Prostate gland (tissue), 2 donors: Measurements from ENCODE around the gene GOLGA5. TPM values are rescaled to one million over a fixed set of nuclear protein-coding genes. Genes with fewer than 3 reads are reported as not detected.
"Not testable (repeated sequence)": the region's sequence is repeated elsewhere in the genome, so short reads cannot be mapped to it uniquely, and the experiment has no call there.

Experiments
- DNase-seq: peaks from one replicate; pipeline ENCODE4 v3.0.0-alpha.2; 2019; ENCODE audit warnings: low spot score
- H3K27ac ChIP-seq, 2 donors: fragments of 200-600 bp; sonication (generic); 2 replicates each; pipeline ENCODE4 v1.5.1; 2017 to 2019
- H3K27me3 ChIP-seq: fragments of 200-600 bp; sonication (generic); replicated peaks from 2 replicates; pipeline ENCODE4 v1.5.1; 2019; ENCODE audit not compliant: insufficient read depth
- H3K36me3 ChIP-seq, 2 donors: fragments of 200-600 bp; sonication (generic); 1 replicate in 1 of 2; 2 replicates in 1 of 2; pipeline versions ENCODE4 v1.5.1 to v1.8.1; 2017 to 2019
- H3K4me1 ChIP-seq: fragments of 200-600 bp; sonication (generic); replicated peaks from 2 replicates; pipeline ENCODE4 v1.5.1; 2019
- H3K4me3 ChIP-seq, 2 donors: fragments of 200-600 bp; sonication (generic); 2 replicates each; pipeline ENCODE4 v1.5.1; 2017 to 2019
- H3K9me3 ChIP-seq: fragments of 200-600 bp; sonication (generic); 2 replicates; pipeline ENCODE4 v1.5.1; 2017
- CTCF ChIP-seq, 4 experiments: fragments of 200-600 bp in 2 of 4; fragments of 450-650 bp in 2 of 4; sonication (generic) in 2 of 4; IDR thresholded peaks; 1 replicate in 3 of 4; 2 replicates in 1 of 4; pipeline ENCODE4 v1.5.1; 2016 to 2019; ENCODE audit warnings: antibody characterized with exemption in 4 of 4, mild to moderate bottlenecking in 2 of 4, moderate library complexity in 2 of 4
- POLR2A ChIP-seq: fragments of 450-650 bp; IDR thresholded peaks from one replicate; pipeline ENCODE4 v1.6.1; 2016; ENCODE audit warnings: antibody characterized with exemption, mild to moderate bottlenecking
- POLR2AphosphoS5 ChIP-seq: sonication (generic); formaldehyde crosslinking; IDR thresholded peaks from one replicate; pipeline ENCODE4 v1.6.1; 2017; ENCODE audit warnings: antibody characterized with exemption
- WGBS: methylation state at CpG from one replicate; pipeline ENCODE4 v1.1.5; 2018; 5-methylcytosine and 5-hydroxymethylcytosine counted together
- intact Hi-C: fragments of 100-400 bp; cut with DNase I; formaldehyde crosslinking; loops from one replicate; pipeline ENCODE4 v1.14.2; 2022
- total RNA-seq, 2 donors: library from RNA; depleted of rRNA; stranded (reverse); fragments of >200 nt; gene quantifications; one replicate each; pipeline ENCODE4 v1.1.0, GENCODE V29; 2016

Gene GOLGA5
- total RNA-seq, 2 donors from 2014 or later = 63.5 to 69.5 TPM

GRCh38 chr14:92801917-92802316 lies 7.8 kb downstream of the GOLGA5 start:
- Histone ChIP-seq H3K27ac (no peak overlapping the region), H3K36me3 (no peaks in the 10 kb centered on the region), H3K4me1 (peaks cover 13% of the 10 kb centered on the region), H3K27me3 (no peaks in the 10 kb centered on the region), H3K4me3 (no peak overlapping the region), H3K9me3 (no peaks in the 10 kb centered on the region)
- DNase-seq = no peak
- intact Hi-C loops = no loop called here
- TF ChIP-seq CTCF (IDR thresholded peaks at IDR 0.05) (no peak), POLR2AphosphoS5 (no peak), POLR2A (no peak)

GRCh38 chr14:92802678-92803077 lies 8.6 kb downstream of the GOLGA5 start:
- TF ChIP-seq POLR2A = no peak
- TF ChIP-seq POLR2AphosphoS5 = no peak
- no peak for TF ChIP-seq CTCF (IDR thresholded peaks at IDR 0.05)
- Histone ChIP-seq H3K9me3 (no peaks in the 10 kb centered on the region), H3K36me3 (no peaks in the 10 kb centered on the region), H3K4me3 (no peak overlapping the region), H3K27me3 (no peaks in the 10 kb centered on the region), H3K27ac (no peak overlapping the region), H3K4me1 (peaks cover 13% of the 10 kb centered on the region)
- intact Hi-C loops = no loop called here
- 85% methylated on average over 2 of the region's 2 CpGs for WGBS
- no peak for DNase-seq

GRCh38 chr14:92813201-92813600 lies 19.1 kb downstream of the GOLGA5 start:
- H3K27me3 ChIP-seq = no peaks in the 10 kb centered on the region
- DNase-seq = no peak
- peaks cover 3 to 6% of the 10 kb centered on the region in 2 donors for H3K36me3 ChIP-seq
- H3K4me1 ChIP-seq = no peaks in the 10 kb centered on the region
- H3K9me3 ChIP-seq = no peaks in the 10 kb centered on the region
- intact Hi-C loops = no loop called here
- no peak overlapping the region for H3K4me3 ChIP-seq
- WGBS = 88% methylated on average over 3 of the region's 3 CpGs
- no peak for TF ChIP-seq CTCF (IDR thresholded peaks at IDR 0.05)
- no peak for TF ChIP-seq POLR2AphosphoS5
- TF ChIP-seq POLR2A = no peak
- H3K27ac ChIP-seq = no peak overlapping the region

GRCh38 chr14:92819011-92819597 lies 25.0 kb downstream of the GOLGA5 start:
- intact Hi-C loops = no loop called here
- Histone ChIP-seq H3K4me1 (no peaks in the 10 kb centered on the region), H3K27ac (no peak overlapping the region), H3K27me3 (no peaks in the 10 kb centered on the region), H3K9me3 (no peaks in the 10 kb centered on the region), H3K4me3 (no peak overlapping the region), H3K36me3 (peaks cover 7 to 17% of the 10 kb centered on the region in 2 donors)
- WGBS = 85% methylated on average over 6 of the region's 6 CpGs
- DNase-seq = no peak
- no peak for TF ChIP-seq POLR2A
- TF ChIP-seq POLR2AphosphoS5 = no peak
- no peak for TF ChIP-seq CTCF (IDR thresholded peaks at IDR 0.05)

- peaks cover 7 to 17% of the 10 kb centered on the region in 2 donors for H3K36me3 ChIP-seq
- H3K9me3 ChIP-seq, DNase-seq, H3K4me3 ChIP-seq, H3K27me3 ChIP-seq, intact Hi-C loops, H3K27ac ChIP-seq, H3K4me1 ChIP-seq: not testable (repeated sequence)
- 88% methylated on average over 13 of the region's 13 CpGs for WGBS
These were observed 25.8 kb downstream of the GOLGA5 start for GRCh38 chr14:92819680-92820535.

- not testable (repeated sequence) for DNase-seq, H3K4me3 ChIP-seq
These were observed 26.4 kb downstream of the GOLGA5 start for GRCh38 chr14:92820536-92820840.

More at GRCh38 chr14:92820536-92820840, 26.4 kb downstream of the GOLGA5 start:
- H3K27ac ChIP-seq, intact Hi-C loops, H3K9me3 ChIP-seq, H3K4me1 ChIP-seq, H3K27me3 ChIP-seq: not testable (repeated sequence)
- 96% methylated on average over 7 of the region's 7 CpGs for WGBS
- H3K36me3 ChIP-seq = peaks cover 7 to 17% of the 10 kb centered on the region in 2 donors
